H1 (cell line): ENCODE data around the gene MADD.

Source experiments
- EP300 ChIP-seq, 2 experiments: IDR thresholded peaks; 1 replicate in 1 of 2; 2 replicates in 1 of 2; pipeline ENCODE4 v1.6.1; 2011 to 2012; ENCODE audit warnings: low read depth in 2 of 2, low read length in 2 of 2, mild to moderate bottlenecking in 2 of 2, borderline replicate concordance in 1 of 2, inconsistent platforms in 1 of 2, moderate library complexity in 1 of 2
- GABPA ChIP-seq: IDR thresholded peaks from 2 replicates; pipeline ENCODE4 v1.6.1; 2011; ENCODE audit warnings: mild to moderate bottlenecking, low read length, moderate library complexity, borderline replicate concordance; ENCODE audit not compliant: insufficient read depth
- HDAC2 ChIP-seq, 2 experiments: fragments of 300-600 bp in 1 of 2; sonication (generic) in 1 of 2; IDR thresholded peaks; 2 replicates each; pipeline ENCODE4 v1.6.1; 2011 to 2012; ENCODE audit warnings: low read depth in 2 of 2, low read length in 2 of 2, mild to moderate bottlenecking in 2 of 2, moderate library complexity in 2 of 2, borderline replicate concordance in 1 of 2, inconsistent platforms in 1 of 2
- JUN ChIP-seq: IDR thresholded peaks from 2 replicates; pipeline ENCODE4 v1.6.1; 2011; ENCODE audit warnings: low read depth, mild to moderate bottlenecking, improper control_type of control experiment, low read length
- POLR2AphosphoS5 ChIP-seq: IDR thresholded peaks from 2 replicates; pipeline ENCODE4 v1.6.1; 2011; ENCODE audit warnings: low read depth, low read length
- SP2 ChIP-seq: IDR thresholded peaks from 2 replicates; pipeline ENCODE4 v1.6.1; 2012; ENCODE audit warnings: mild to moderate bottlenecking, low read length, inconsistent platforms
- TF ChIP-seq, protein P1 (sequence below), 3 experiments: IDR thresholded peaks; 1 replicate in 2 of 3; 2 replicates in 1 of 3; pipeline versions ENCODE4 v1.5.1 to v1.6.1; 2011; ENCODE audit warnings: low read length in 3 of 3, mild to moderate bottlenecking in 3 of 3, inconsistent platforms in 2 of 3, low read depth in 1 of 3, moderate library complexity in 1 of 3; ENCODE audit not compliant: insufficient read depth in 1 of 3; ENCODE audit errors: control extremely low read depth in 1 of 3

DNA sequence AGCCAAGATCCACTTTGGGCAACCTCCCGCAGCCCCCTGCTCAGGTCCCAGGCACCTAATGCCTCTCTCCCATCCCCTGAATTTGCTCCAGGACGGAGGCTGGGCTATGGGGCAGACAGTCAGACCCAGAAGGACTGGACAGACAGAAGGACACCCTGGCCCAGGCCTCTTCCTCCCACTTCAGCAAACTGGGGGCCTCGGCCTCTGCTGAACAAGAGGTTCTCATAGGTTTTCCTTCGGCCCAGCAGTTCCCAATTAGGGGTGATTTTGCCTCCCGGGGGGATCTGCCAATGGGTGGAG is 104.7 kb downstream of the MADD start:
- TF ChIP-seq GABPA (no peak), POLR2AphosphoS5 (no peak), EP300 (IDR thresholded peaks at IDR 0.05; ENCODE audit: borderline replicate concordance in 1 of 2, low read depth in 2 of 2, low read length in 2 of 2) (no peak), JUN (no peak), HDAC2 (IDR thresholded peaks at IDR 0.05; ENCODE audit: borderline replicate concordance in 1 of 2, low read depth in 2 of 2, low read length in 2 of 2) (no peak), SP2 (no peak)
- TF ChIP-seq, protein P1, sequence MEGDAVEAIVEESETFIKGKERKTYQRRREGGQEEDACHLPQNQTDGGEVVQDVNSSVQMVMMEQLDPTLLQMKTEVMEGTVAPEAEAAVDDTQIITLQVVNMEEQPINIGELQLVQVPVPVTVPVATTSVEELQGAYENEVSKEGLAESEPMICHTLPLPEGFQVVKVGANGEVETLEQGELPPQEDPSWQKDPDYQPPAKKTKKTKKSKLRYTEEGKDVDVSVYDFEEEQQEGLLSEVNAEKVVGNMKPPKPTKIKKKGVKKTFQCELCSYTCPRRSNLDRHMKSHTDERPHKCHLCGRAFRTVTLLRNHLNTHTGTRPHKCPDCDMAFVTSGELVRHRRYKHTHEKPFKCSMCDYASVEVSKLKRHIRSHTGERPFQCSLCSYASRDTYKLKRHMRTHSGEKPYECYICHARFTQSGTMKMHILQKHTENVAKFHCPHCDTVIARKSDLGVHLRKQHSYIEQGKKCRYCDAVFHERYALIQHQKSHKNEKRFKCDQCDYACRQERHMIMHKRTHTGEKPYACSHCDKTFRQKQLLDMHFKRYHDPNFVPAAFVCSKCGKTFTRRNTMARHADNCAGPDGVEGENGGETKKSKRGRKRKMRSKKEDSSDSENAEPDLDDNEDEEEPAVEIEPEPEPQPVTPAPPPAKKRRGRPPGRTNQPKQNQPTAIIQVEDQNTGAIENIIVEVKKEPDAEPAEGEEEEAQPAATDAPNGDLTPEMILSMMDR (IDR thresholded peaks at IDR 0.05; ENCODE audit: control extremely low read depth in 1 of 3, insufficient read depth in 1 of 3, low read depth in 1 of 3, low read length in 3 of 3) = no peak
